Sigmoid colon (tissue), 7 donors: ENCODE measurements around the gene NRG2. TPM values are rescaled to one million over a fixed set of nuclear protein-coding genes. Genes with fewer than 3 reads are reported as not detected.

ENCODE experiments used
- DNase-seq: peaks from one replicate; pipeline ENCODE4 v3.0.0-alpha.2; 2019
- H3K27ac ChIP-seq, 4 donors: fragments of 200-600 bp; sonication (generic); one replicate each; pipeline ENCODE4 v1.5.1; 2016 to 2019; ENCODE audit warnings: mild to moderate bottlenecking in 1 of 4
- H3K27me3 ChIP-seq, 3 donors: fragments of 200-600 bp; sonication (generic); one replicate each; pipeline ENCODE4 v1.5.1; 2019; ENCODE audit warnings: mild to moderate bottlenecking in 1 of 3
- H3K36me3 ChIP-seq, 4 donors: fragments of 200-600 bp; sonication (generic); one replicate each; pipeline ENCODE4 v1.5.1; 2016 to 2019
- H3K4me1 ChIP-seq, 4 donors: fragments of 200-600 bp; sonication (generic); one replicate each; pipeline ENCODE4 v1.5.1; 2017 to 2019
- H3K4me3 ChIP-seq, 4 donors: fragments of 200-600 bp; sonication (generic); one replicate each; pipeline ENCODE4 v1.5.1; 2017 to 2019; ENCODE audit warnings: mild to moderate bottlenecking in 2 of 4, moderate library complexity in 1 of 4
- H3K9me3 ChIP-seq, 4 donors: fragments of 200-600 bp in 3 of 4; sonication (generic) in 3 of 4; one replicate each; pipeline versions ENCODE4 v1.5.1 to v1.6.1; 2013 to 2019
- CTCF ChIP-seq, 4 experiments: fragments of 450-650 bp in 3 of 4; fragments of 200-600 bp in 1 of 4; IDR thresholded peaks; one replicate each; pipeline ENCODE4 v1.5.1; 2016 to 2019; ENCODE audit warnings: antibody characterized with exemption in 4 of 4, mild to moderate bottlenecking in 3 of 4, moderate library complexity in 2 of 4
- EP300 ChIP-seq, 4 donors: sonication (generic); formaldehyde crosslinking; IDR thresholded peaks; one replicate each; pipeline ENCODE4 v1.6.1; 2017; ENCODE audit warnings: antibody characterized with exemption in 4 of 4
- POLR2A ChIP-seq, 2 donors: fragments of 450-650 bp; IDR thresholded peaks; one replicate each; pipeline ENCODE4 v1.6.1; 2016; ENCODE audit warnings: antibody characterized with exemption in 2 of 2, mild to moderate bottlenecking in 2 of 2, moderate library complexity in 2 of 2
- POLR2AphosphoS5 ChIP-seq, 4 donors: sonication (generic); formaldehyde crosslinking; IDR thresholded peaks; one replicate each; pipeline ENCODE4 v1.6.1; 2017; ENCODE audit warnings: antibody characterized with exemption in 4 of 4
- WGBS, 2 donors: extraction: QIAGEN DNeasy Blood & Tissue Kit; methylation state at CpG; one replicate each; pipeline ENCODE4 v1.1.7; 2013; 5-methylcytosine and 5-hydroxymethylcytosine counted together
- intact Hi-C: fragments of 100-400 bp; cut with DNase I; formaldehyde crosslinking; loops from one replicate; pipeline ENCODE4 v1.15.1; 2023
- polyA plus RNA-seq, 3 donors: library from polyadenylated mRNA; stranded (reverse); fragments of 200-250 nt; gene quantifications; one replicate each; pipeline ENCODE4 v1.2.3, GENCODE V29; 2013
- total RNA-seq, 4 donors: library from RNA; depleted of rRNA; stranded (reverse); fragments of >200 nt; gene quantifications; one replicate each; pipeline ENCODE4 v1.1.0, GENCODE V29; 2016
- donor health status: healthy with polysubstance abuse.
- donor health status: Bipolar disorder and iron deficiency.
- donor health status: healthy.

Gene NRG2
- total and polyA plus RNA-seq, 7 donors = 0.80 to 11.9 (median 4.8) TPM; not detected in 2

- peaks cover 0 to 19% (median 6%) of the 10 kb centered on the region in 3 donors for H3K27me3 ChIP-seq
- no peaks in the 10 kb centered on the region for H3K9me3 ChIP-seq
- TF ChIP-seq POLR2A (IDR thresholded peaks at IDR 0.05) (no peak), POLR2AphosphoS5 (IDR thresholded peaks at IDR 0.05) (no peak), CTCF (IDR thresholded peaks at IDR 0.05) (no peak), EP300 (IDR thresholded peaks at IDR 0.05) (no peak)
- DNase-seq = peak; percentile 62
- H3K4me3 ChIP-seq = peak overlapping the region in 3 of 4 donors; percentile 43 to 59 (median 58)
- intact Hi-C loops = no loop called here
- H3K4me1 ChIP-seq = peaks cover 0 to 23% (median 21%) of the 10 kb centered on the region in 4 donors
- no peaks in the 10 kb centered on the region for H3K36me3 ChIP-seq
- H3K27ac ChIP-seq = no peak overlapping the region
- 24 to 32% methylated on average over 22 of the region's 22 CpGs for WGBS, 2 donors
Observed at GRCh38 chr5:139904816-139905661, 138.1 kb downstream of the NRG2 start.

GRCh38 chr5:139904566-139904815, 138.6 kb downstream of the NRG2 start:
- 3 to 7% methylated on average over 17 of the region's 17 CpGs for WGBS, 2 donors
- Histone ChIP-seq H3K27ac (no peak overlapping the region), H3K4me3 (peak overlapping the region; percentile 33 to 59 (median 50)), H3K36me3 (no peaks in the 10 kb centered on the region), H3K4me1 (peaks cover 0 to 23% (median 21%) of the 10 kb centered on the region in 4 donors), H3K9me3 (no peaks in the 10 kb centered on the region), H3K27me3 (peaks cover 0 to 19% (median 6%) of the 10 kb centered on the region in 3 donors)
- no peak for TF ChIP-seq CTCF (IDR thresholded peaks at IDR 0.05)
- TF ChIP-seq POLR2AphosphoS5 (IDR thresholded peaks at IDR 0.05) = no peak
- TF ChIP-seq EP300 (IDR thresholded peaks at IDR 0.05) = no peak
- TF ChIP-seq POLR2A (IDR thresholded peaks at IDR 0.05) = no peak
- intact Hi-C loops = no loop called here
- DNase-seq = no peak

GRCh38 chr5:139903795-139904565, 139.1 kb downstream of the NRG2 start:
- 1% methylated on average over 89 of the region's 89 CpGs for WGBS, 2 donors
- Histone ChIP-seq H3K36me3 (no peaks in the 10 kb centered on the region), H3K27me3 (peaks cover 0 to 19% (median 6%) of the 10 kb centered on the region in 3 donors), H3K9me3 (no peaks in the 10 kb centered on the region), H3K27ac (no peak overlapping the region), H3K4me3 (peak overlapping the region; percentile 33 to 59 (median 50)), H3K4me1 (peaks cover 0 to 23% (median 21%) of the 10 kb centered on the region in 4 donors)
- intact Hi-C loops = no loop called here
- no peak for TF ChIP-seq POLR2AphosphoS5 (IDR thresholded peaks at IDR 0.05)
- DNase-seq = peak; percentile 61

- Histone ChIP-seq H3K9me3 (no peaks in the 10 kb centered on the region), H3K36me3 (no peaks in the 10 kb centered on the region), H3K4me3 (peak overlapping the region in 3 of 4 donors; percentile 43 to 59 (median 58)), H3K4me1 (peaks cover 0 to 23% (median 21%) of the 10 kb centered on the region in 4 donors), H3K27ac (no peak overlapping the region), H3K27me3 (peaks cover 0 to 19% (median 6%) of the 10 kb centered on the region in 3 donors)
- WGBS, 2 donors = 13 to 15% methylated on average over 14 of the region's 14 CpGs
- intact Hi-C loops = no loop called here
- peak; percentile 53 for DNase-seq
- no peak for TF ChIP-seq CTCF (IDR thresholded peaks at IDR 0.05)
- no peak for TF ChIP-seq POLR2A (IDR thresholded peaks at IDR 0.05)
- TF ChIP-seq EP300 (IDR thresholded peaks at IDR 0.05) = no peak
- no peak for TF ChIP-seq POLR2AphosphoS5 (IDR thresholded peaks at IDR 0.05)
Observed at GRCh38 chr5:139903450-139903794, 139.7 kb downstream of the NRG2 start.

- WGBS, 2 donors = 44 to 60% methylated on average over 3 of the region's 3 CpGs
- H3K36me3 ChIP-seq = no peaks in the 10 kb centered on the region
- DNase-seq = peak; percentile 19
- no peak overlapping the region for H3K27ac ChIP-seq
- no peaks in the 10 kb centered on the region for H3K9me3 ChIP-seq
- no peak overlapping the region for H3K4me3 ChIP-seq
- intact Hi-C loops = no loop called here
- TF ChIP-seq CTCF (IDR thresholded peaks at IDR 0.05) (no peak), EP300 (IDR thresholded peaks at IDR 0.05) (no peak), POLR2AphosphoS5 (IDR thresholded peaks at IDR 0.05) (no peak), POLR2A (IDR thresholded peaks at IDR 0.05) (no peak)
- H3K4me1 ChIP-seq = peaks cover 0 to 23% (median 21%) of the 10 kb centered on the region in 4 donors
- peaks cover 0 to 19% (median 6%) of the 10 kb centered on the region in 3 donors for H3K27me3 ChIP-seq
Observed at GRCh38 chr5:139901986-139902385, 141.1 kb downstream of the NRG2 start.
